HCT116 (cell line): Measurements from ENCODE around the gene SLC37A3. TPM values are rescaled to one million over a fixed set of nuclear protein-coding genes. Genes with fewer than 3 reads are reported as not detected.

Experiments
- ATAC-seq: fragments of 200-7000 bp; cut with Tn5 transposase; 2 replicates; pipeline ENCODE4 v1.9.1; 2020; ENCODE audit warnings: mild to moderate bottlenecking, moderate library complexity
- BruUV-seq: library from RNA; stranded (reverse); fragments of 400-500 nt; replicated peaks from 2 replicates; lab custom pipeline; 2021; lab: Mats Ljungman, UMichigan
- CTCF ChIA-PET: fragments of 300-600 bp; sonication (Branson Sonifier 250); formaldehyde crosslinking; loops from one replicate; lab custom pipeline; 2021; ENCODE audit warnings: antibody characterized with exemption; lab: Charles Lee
- POLR2A ChIA-PET: fragments of 300-600, 350-600 bp; sonication (Branson Sonifier 250); formaldehyde crosslinking; loops from one replicate; lab custom pipeline; 2021; ENCODE audit warnings: antibody characterized with exemption; lab: Charles Lee
- RAD21 ChIA-PET, 2 experiments: fragments of 300-600 bp; sonication (Branson Sonifier 250); formaldehyde crosslinking; loops; one replicate each; lab custom pipeline; 2023; ENCODE audit warnings: low total read pairs in 2 of 2; ENCODE audit not compliant: uncharacterized antibody in 2 of 2, unreplicated experiment in 2 of 2, low non-redundant PET in 1 of 2; lab: Charles Lee
- DNase-seq: peaks from one replicate; pipeline ENCODE4 v3.0.0-alpha.2; 2010; ENCODE audit warnings: low read depth, low spot score
- H2AFZ ChIP-seq: fragments of 200-600 bp; shearing (Covaris generic), sonication (generic); 2 replicates; pipeline ENCODE4 v1.6.1; 2017; ENCODE audit warnings: low read depth, mixed run types, mixed read lengths, antibody characterized with exemption, low read length; ENCODE audit not compliant: poor library complexity, severe bottlenecking
- H3K27ac ChIP-seq: 2 replicates; pipeline ENCODE4 v1.5.1; 2012; ENCODE audit warnings: low read depth, low read length
- H3K27me3 ChIP-seq: fragments of 200-600 bp; sonication (generic); 2 replicates; pipeline ENCODE4 v1.6.1; 2016; ENCODE audit warnings: mixed run types, low read length, mixed read lengths; ENCODE audit not compliant: insufficient read depth
- H3K36me3 ChIP-seq, 2 experiments: fragments of 200-500 bp in 1 of 2; fragments of 200-600 bp in 1 of 2; sonication (Bioruptor generic) in 1 of 2; sonication (generic) in 1 of 2; 2 replicates each; pipeline versions ENCODE4 v1.5.1 to v1.6.1; 2014 to 2016; ENCODE audit warnings: low read length in 2 of 2, inconsistent platforms in 1 of 2, mixed read lengths in 1 of 2, mixed run types in 1 of 2; ENCODE audit not compliant: insufficient read depth in 2 of 2, control insufficient read depth in 1 of 2
- H3K4me1 ChIP-seq, 2 experiments: fragments of 200-600 bp in 1 of 2; sonication (generic) in 1 of 2; 2 replicates each; pipeline versions ENCODE4 v1.5.1 to v1.6.1; 2012 to 2017; ENCODE audit warnings: low read length in 2 of 2, inconsistent platforms in 1 of 2, mild to moderate bottlenecking in 1 of 2, mixed read lengths in 1 of 2, mixed run types in 1 of 2, moderate library complexity in 1 of 2; ENCODE audit not compliant: insufficient read depth in 2 of 2, control insufficient read depth in 1 of 2
- H3K4me2 ChIP-seq: fragments of 200-600 bp; sonication (generic); 2 replicates; pipeline ENCODE4 v1.6.1; 2017; ENCODE audit warnings: mixed run types, low read length, mixed read lengths
- H3K4me3 ChIP-seq, 2 experiments: fragments of 200-600 bp in 1 of 2; sonication (generic) in 1 of 2; replicated peaks in 1 of 2; 2 replicates each; pipeline ENCODE4 v1.5.1; 2011 to 2016; ENCODE audit warnings: low read length in 2 of 2, control low read depth in 1 of 2, low read depth in 1 of 2, mild to moderate bottlenecking in 1 of 2, mixed read lengths in 1 of 2, mixed run types in 1 of 2
- H3K79me2 ChIP-seq: fragments of 200-600 bp; sonication (generic); 2 replicates; pipeline ENCODE4 v1.6.1; 2017; ENCODE audit warnings: mild to moderate bottlenecking, mixed run types, low read length, moderate library complexity, mixed read lengths; ENCODE audit not compliant: insufficient read depth
- H3K9ac ChIP-seq: fragments of 200-600 bp; sonication (generic); 2 replicates; pipeline ENCODE4 v1.6.1; 2016; ENCODE audit warnings: low read length, mixed read lengths
- H3K9me2 ChIP-seq: fragments of 200-600 bp; sonication (generic), shearing (Covaris generic); 2 replicates; pipeline ENCODE4 v1.6.1; 2017; ENCODE audit warnings: mixed run types, mild to moderate bottlenecking, moderate library complexity; ENCODE audit not compliant: insufficient read depth
- H3K9me3 ChIP-seq, 2 experiments: fragments of 200-500 bp in 1 of 2; fragments of 200-600 bp in 1 of 2; sonication (Bioruptor generic) in 1 of 2; sonication (generic) in 1 of 2; 2 replicates each; pipeline ENCODE4 v1.6.1; 2014 to 2017; ENCODE audit warnings: low read length in 2 of 2, mixed read lengths in 2 of 2, inconsistent platforms in 1 of 2, low read depth in 1 of 2, mild to moderate bottlenecking in 1 of 2, mixed run types in 1 of 2, moderate library complexity in 1 of 2; ENCODE audit not compliant: control insufficient read depth in 1 of 2, insufficient read depth in 1 of 2
- H4K20me1 ChIP-seq: fragments of 200-600 bp; sonication (generic), shearing (Covaris generic); 2 replicates; pipeline ENCODE4 v1.6.1; 2017; ENCODE audit warnings: mixed run types, mild to moderate bottlenecking, moderate library complexity; ENCODE audit not compliant: insufficient read depth
- ATF3 ChIP-seq: IDR thresholded peaks from 2 replicates; pipeline ENCODE4 v1.6.1; 2012
- CEBPB ChIP-seq: IDR thresholded peaks from 2 replicates; pipeline ENCODE4 v1.6.1; 2012; ENCODE audit warnings: low read depth
- EGR1 ChIP-seq: IDR thresholded peaks from 2 replicates; pipeline ENCODE4 v1.6.1; 2012; ENCODE audit warnings: low read depth
- ELF1 ChIP-seq: IDR thresholded peaks from 2 replicates; pipeline ENCODE4 v1.6.1; 2012; ENCODE audit warnings: low read depth, borderline replicate concordance
- EZH2 ChIP-seq: fragments of 200-600 bp; sonication (generic); IDR thresholded peaks from 2 replicates; pipeline ENCODE4 v1.6.1; 2017; ENCODE audit warnings: antibody characterized with exemption, mixed run types
- EZH2phosphoT487 ChIP-seq: fragments of 200-600 bp; IDR thresholded peaks from 2 replicates; pipeline ENCODE4 v1.6.1; 2018; ENCODE audit warnings: antibody characterized with exemption, borderline replicate concordance
- FOSL1 ChIP-seq: IDR thresholded peaks from 2 replicates; pipeline ENCODE4 v1.6.1; 2012; ENCODE audit warnings: low read depth
- JUND ChIP-seq: IDR thresholded peaks from 2 replicates; pipeline ENCODE4 v1.6.1; 2012
- POLR2A ChIP-seq: IDR thresholded peaks from 2 replicates; pipeline ENCODE4 v1.7.0; 2011; ENCODE audit warnings: borderline replicate concordance; ENCODE audit not compliant: insufficient read depth, insufficient read length; ENCODE audit errors: extremely low read depth
- POLR2AphosphoS5 ChIP-seq: IDR thresholded peaks from 2 replicates; pipeline ENCODE4 v1.6.1; 2011; ENCODE audit warnings: mild to moderate bottlenecking, low read depth, low read length, moderate library complexity
- RAD21 ChIP-seq: IDR thresholded peaks from 2 replicates; pipeline ENCODE4 v1.6.1; 2012; ENCODE audit warnings: low read depth, mild to moderate bottlenecking
- SIN3A ChIP-seq: IDR thresholded peaks from 2 replicates; pipeline ENCODE4 v1.6.1; 2012; ENCODE audit warnings: low read depth
- SP1 ChIP-seq: IDR thresholded peaks from 2 replicates; pipeline ENCODE4 v1.6.1; 2012; ENCODE audit warnings: low read depth
- SRF ChIP-seq: IDR thresholded peaks from 2 replicates; pipeline ENCODE4 v1.6.1; 2012; ENCODE audit warnings: low read depth
- TCF7L2 ChIP-seq: IDR thresholded peaks from 2 replicates; pipeline ENCODE4 v1.7.0; 2011; ENCODE audit warnings: borderline replicate concordance, inconsistent platforms; ENCODE audit not compliant: insufficient read depth, insufficient read length; ENCODE audit errors: extremely low read depth
- YY1 ChIP-seq: IDR thresholded peaks from 2 replicates; pipeline ENCODE4 v1.6.1; 2011; ENCODE audit warnings: low read length, low read depth, moderate library complexity, mild to moderate bottlenecking; ENCODE audit not compliant: insufficient replicate concordance; ENCODE audit errors: extremely low read depth
- ZNF274 ChIP-seq: fragments of 200-500 bp; sonication (Bioruptor generic); IDR thresholded peaks from 2 replicates; pipeline ENCODE4 v1.6.1; 2014; ENCODE audit warnings: mild to moderate bottlenecking, low read depth, low read length, inconsistent platforms
- intact Hi-C: fragments of 100-400 bp; cut with micrococcal nuclease; formaldehyde crosslinking; loops from 2 replicates; pipeline ENCODE4 v1.10.0; 2022
- total RNA-seq: library from RNA; stranded (reverse); gene quantifications from one replicate; pipeline ENCODE4 v1.2.1, GENCODE V29; 2021; ENCODE audit not compliant: unreplicated experiment
- TF ChIP-seq, protein P1 (sequence below): IDR thresholded peaks from 2 replicates; pipeline ENCODE4 v1.6.1; 2012
- TF ChIP-seq, protein P2 (sequence below): IDR thresholded peaks from 2 replicates; pipeline ENCODE4 v1.6.1; 2012; ENCODE audit warnings: low read depth
- TF ChIP-seq, protein P3 (sequence below): IDR thresholded peaks from 2 replicates; pipeline ENCODE4 v1.6.1; 2011; ENCODE audit warnings: mild to moderate bottlenecking, low read length, moderate library complexity; ENCODE audit not compliant: insufficient replicate concordance; ENCODE audit errors: extremely low read depth

The SLC37A3 gene
- total RNA-seq, 1 experiment from 2014 or later: 41.8 TPM

DNA sequence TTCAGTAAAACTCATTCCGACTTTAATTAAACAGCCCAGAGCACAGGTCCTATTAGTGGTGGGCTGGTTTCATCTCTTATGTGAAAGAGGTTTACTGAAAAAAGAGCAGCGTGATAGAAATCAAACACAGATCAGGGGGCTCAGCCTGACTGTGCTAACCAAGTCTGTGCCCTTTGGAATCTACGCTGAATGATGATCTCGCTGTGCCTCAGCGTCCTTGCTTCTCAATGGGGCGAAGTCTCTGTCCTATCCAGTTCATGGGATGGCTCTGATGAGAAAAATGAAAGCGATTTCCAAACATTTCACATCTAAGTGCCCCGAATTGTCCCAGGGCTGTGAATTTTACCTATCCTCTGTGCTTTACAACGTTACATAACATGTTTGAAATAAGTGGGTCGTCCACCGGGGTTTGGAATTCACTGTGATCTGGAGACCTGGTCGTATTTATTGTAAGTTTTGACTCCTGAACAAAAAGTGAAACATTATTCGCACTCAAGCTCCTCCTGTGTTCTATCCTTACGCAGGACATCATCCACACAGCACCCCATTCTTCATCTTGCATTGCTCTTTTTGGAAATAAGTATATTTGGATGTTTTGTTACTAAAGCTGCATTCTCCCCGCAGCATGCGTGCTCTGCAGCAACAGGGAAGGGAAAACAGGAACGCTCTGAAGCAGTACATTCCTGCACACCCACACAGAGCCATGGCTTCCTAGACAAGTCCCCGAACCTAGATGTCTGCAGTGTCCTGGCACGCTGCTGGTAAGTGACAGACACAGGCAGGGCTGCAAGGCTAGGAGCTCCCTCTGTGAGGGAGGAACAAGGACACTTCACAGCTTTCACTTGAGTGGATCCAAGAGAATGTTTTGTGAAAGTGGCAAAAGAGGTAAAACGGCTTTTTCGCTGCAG, 83.5 kb downstream of the SLC37A3 start:
- H4K20me1 ChIP-seq: no peaks in the 10 kb centered on the region
- intact Hi-C loops: no loop called here
- H3K4me3 ChIP-seq: no peak overlapping the region
- no peaks in the 10 kb centered on the region for H3K36me3 ChIP-seq
- no TSS peak for BruUV-seq
- TF ChIP-seq EGR1 (no peak), SRF (no peak), SP1 (no peak), CEBPB (no peak), EZH2phosphoT487 (no peak), POLR2AphosphoS5 (no peak), SIN3A (no peak), POLR2A (no peak), FOSL1 (no peak), TCF7L2 (no peak), ATF3 (no peak), JUND (no peak), RAD21 (no peak), ELF1 (no peak), EZH2 (no peak), ZNF274 (no peak), YY1 (no peak)
- TF ChIP-seq, protein P1, sequence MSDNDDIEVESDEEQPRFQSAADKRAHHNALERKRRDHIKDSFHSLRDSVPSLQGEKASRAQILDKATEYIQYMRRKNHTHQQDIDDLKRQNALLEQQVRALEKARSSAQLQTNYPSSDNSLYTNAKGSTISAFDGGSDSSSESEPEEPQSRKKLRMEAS: no peak
- TF ChIP-seq, protein P2, sequence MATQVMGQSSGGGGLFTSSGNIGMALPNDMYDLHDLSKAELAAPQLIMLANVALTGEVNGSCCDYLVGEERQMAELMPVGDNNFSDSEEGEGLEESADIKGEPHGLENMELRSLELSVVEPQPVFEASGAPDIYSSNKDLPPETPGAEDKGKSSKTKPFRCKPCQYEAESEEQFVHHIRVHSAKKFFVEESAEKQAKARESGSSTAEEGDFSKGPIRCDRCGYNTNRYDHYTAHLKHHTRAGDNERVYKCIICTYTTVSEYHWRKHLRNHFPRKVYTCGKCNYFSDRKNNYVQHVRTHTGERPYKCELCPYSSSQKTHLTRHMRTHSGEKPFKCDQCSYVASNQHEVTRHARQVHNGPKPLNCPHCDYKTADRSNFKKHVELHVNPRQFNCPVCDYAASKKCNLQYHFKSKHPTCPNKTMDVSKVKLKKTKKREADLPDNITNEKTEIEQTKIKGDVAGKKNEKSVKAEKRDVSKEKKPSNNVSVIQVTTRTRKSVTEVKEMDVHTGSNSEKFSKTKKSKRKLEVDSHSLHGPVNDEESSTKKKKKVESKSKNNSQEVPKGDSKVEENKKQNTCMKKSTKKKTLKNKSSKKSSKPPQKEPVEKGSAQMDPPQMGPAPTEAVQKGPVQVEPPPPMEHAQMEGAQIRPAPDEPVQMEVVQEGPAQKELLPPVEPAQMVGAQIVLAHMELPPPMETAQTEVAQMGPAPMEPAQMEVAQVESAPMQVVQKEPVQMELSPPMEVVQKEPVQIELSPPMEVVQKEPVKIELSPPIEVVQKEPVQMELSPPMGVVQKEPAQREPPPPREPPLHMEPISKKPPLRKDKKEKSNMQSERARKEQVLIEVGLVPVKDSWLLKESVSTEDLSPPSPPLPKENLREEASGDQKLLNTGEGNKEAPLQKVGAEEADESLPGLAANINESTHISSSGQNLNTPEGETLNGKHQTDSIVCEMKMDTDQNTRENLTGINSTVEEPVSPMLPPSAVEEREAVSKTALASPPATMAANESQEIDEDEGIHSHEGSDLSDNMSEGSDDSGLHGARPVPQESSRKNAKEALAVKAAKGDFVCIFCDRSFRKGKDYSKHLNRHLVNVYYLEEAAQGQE: no peak
- TF ChIP-seq, protein P3, sequence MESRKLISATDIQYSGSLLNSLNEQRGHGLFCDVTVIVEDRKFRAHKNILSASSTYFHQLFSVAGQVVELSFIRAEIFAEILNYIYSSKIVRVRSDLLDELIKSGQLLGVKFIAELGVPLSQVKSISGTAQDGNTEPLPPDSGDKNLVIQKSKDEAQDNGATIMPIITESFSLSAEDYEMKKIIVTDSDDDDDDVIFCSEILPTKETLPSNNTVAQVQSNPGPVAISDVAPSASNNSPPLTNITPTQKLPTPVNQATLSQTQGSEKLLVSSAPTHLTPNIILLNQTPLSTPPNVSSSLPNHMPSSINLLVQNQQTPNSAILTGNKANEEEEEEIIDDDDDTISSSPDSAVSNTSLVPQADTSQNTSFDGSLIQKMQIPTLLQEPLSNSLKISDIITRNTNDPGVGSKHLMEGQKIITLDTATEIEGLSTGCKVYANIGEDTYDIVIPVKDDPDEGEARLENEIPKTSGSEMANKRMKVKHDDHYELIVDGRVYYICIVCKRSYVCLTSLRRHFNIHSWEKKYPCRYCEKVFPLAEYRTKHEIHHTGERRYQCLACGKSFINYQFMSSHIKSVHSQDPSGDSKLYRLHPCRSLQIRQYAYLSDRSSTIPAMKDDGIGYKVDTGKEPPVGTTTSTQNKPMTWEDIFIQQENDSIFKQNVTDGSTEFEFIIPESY: no peak
- ChIA-PET POLR2A (no interaction called here), RAD21 (no interaction called here), CTCF (no interaction called here)
- no peak for DNase-seq
- H3K9me2 ChIP-seq: no peaks in the 10 kb centered on the region
- H3K9ac ChIP-seq: no peak overlapping the region
- peaks cover 0 to 16% of the 10 kb centered on the region in 2 experiments; a peak in 2 of 4 replicates for H3K4me1 ChIP-seq
- H3K79me2 ChIP-seq: no peaks in the 10 kb centered on the region
- no peak overlapping the region for H3K27ac ChIP-seq
- H2AFZ ChIP-seq: no peak overlapping the region
- no peak overlapping the region for H3K4me2 ChIP-seq
- no peaks in the 10 kb centered on the region for H3K9me3 ChIP-seq
- H3K27me3 ChIP-seq: no peaks in the 10 kb centered on the region
- ATAC-seq: no peak
